Breast epithelium (tissue), 3 donors: ENCODE results near the gene FBXO30.

Experiments
- POLR2A ChIP-seq: fragments of 450-650 bp; IDR thresholded peaks from one replicate; pipeline ENCODE4 v1.6.1; 2016; ENCODE audit warnings: antibody characterized with exemption, mild to moderate bottlenecking, moderate library complexity
- TF ChIP-seq, protein P1 (sequence below), 3 donors: fragments of 450-650 bp; IDR thresholded peaks; one replicate each; pipeline ENCODE4 v1.5.1; 2016 to 2017; ENCODE audit warnings: antibody characterized with exemption in 3 of 3, mild to moderate bottlenecking in 3 of 3, moderate library complexity in 3 of 3

DNA sequence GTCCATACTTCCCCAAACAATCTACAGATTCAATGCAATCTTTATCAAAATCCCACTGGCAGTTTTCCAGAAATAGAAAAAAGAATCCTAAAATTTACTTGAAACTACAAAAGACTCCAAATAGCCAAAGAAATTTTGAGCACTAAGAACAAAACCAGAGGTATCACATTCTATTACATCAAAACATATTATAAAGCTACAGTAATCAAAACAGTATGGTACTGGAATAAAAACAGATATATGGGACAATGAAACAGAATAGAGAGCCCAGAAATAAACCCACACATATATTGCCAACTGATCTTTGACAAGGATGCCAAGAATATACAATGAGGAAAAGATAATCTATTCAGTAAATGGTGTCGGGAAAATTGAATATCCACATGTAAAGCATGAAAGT, 46.0 kb upstream of the FBXO30 start:
- TF ChIP-seq, protein P1, sequence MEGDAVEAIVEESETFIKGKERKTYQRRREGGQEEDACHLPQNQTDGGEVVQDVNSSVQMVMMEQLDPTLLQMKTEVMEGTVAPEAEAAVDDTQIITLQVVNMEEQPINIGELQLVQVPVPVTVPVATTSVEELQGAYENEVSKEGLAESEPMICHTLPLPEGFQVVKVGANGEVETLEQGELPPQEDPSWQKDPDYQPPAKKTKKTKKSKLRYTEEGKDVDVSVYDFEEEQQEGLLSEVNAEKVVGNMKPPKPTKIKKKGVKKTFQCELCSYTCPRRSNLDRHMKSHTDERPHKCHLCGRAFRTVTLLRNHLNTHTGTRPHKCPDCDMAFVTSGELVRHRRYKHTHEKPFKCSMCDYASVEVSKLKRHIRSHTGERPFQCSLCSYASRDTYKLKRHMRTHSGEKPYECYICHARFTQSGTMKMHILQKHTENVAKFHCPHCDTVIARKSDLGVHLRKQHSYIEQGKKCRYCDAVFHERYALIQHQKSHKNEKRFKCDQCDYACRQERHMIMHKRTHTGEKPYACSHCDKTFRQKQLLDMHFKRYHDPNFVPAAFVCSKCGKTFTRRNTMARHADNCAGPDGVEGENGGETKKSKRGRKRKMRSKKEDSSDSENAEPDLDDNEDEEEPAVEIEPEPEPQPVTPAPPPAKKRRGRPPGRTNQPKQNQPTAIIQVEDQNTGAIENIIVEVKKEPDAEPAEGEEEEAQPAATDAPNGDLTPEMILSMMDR (IDR thresholded peaks at IDR 0.05) = no peak
- TF ChIP-seq POLR2A = no peak
